Endothelial cell (in vitro differentiated cells): Measurements from ENCODE around the gene ARTN. TPM values are rescaled to one million over a fixed set of nuclear protein-coding genes. Genes with fewer than 3 reads are reported as not detected.

Experiments
- DNase-seq: peaks from one replicate; pipeline ENCODE4 v3.0.0; 2021; ENCODE audit warnings: low spot score
- H3K27ac Mint-ChIP-seq: one replicate; pipeline ENCODE4 v1.8.0; 2021; ENCODE audit warnings: mixed read lengths, inconsistent platforms; ENCODE audit not compliant: unreplicated experiment
- H3K27me3 Mint-ChIP-seq: one replicate; pipeline ENCODE4 v1.8.0; 2021; ENCODE audit warnings: mild to moderate bottlenecking, moderate library complexity, mixed read lengths, inconsistent platforms; ENCODE audit not compliant: unreplicated experiment
- H3K36me3 Mint-ChIP-seq: one replicate; pipeline ENCODE4 v1.8.0; 2021; ENCODE audit warnings: mild to moderate bottlenecking, low read depth, mixed read lengths, inconsistent platforms; ENCODE audit not compliant: unreplicated experiment
- H3K4me1 Mint-ChIP-seq: one replicate; pipeline ENCODE4 v1.8.0; 2021; ENCODE audit warnings: mild to moderate bottlenecking, mixed read lengths, inconsistent platforms; ENCODE audit not compliant: unreplicated experiment
- H3K4me3 Mint-ChIP-seq: one replicate; pipeline ENCODE4 v1.8.0; 2021; ENCODE audit warnings: mild to moderate bottlenecking, mixed read lengths, inconsistent platforms; ENCODE audit not compliant: unreplicated experiment
- H3K9me3 Mint-ChIP-seq: one replicate; pipeline ENCODE4 v1.8.0; 2021; ENCODE audit warnings: mixed read lengths, inconsistent platforms; ENCODE audit not compliant: unreplicated experiment
- CTCF ChIP-seq: fragments of 200-600 bp; sonication (generic); IDR thresholded peaks from one replicate; pipeline ENCODE4 v1.5.0; 2021; ENCODE audit warnings: antibody characterized with exemption; ENCODE audit not compliant: unreplicated experiment
- total RNA-seq: library from RNA; stranded (reverse); fragmentation: NEBNext Ultra II Directional; extraction: Animal tissue kit (Norgen Biotek cat#: 25700); gene quantifications from one replicate; pipeline ENCODE4 v1.2.1, GENCODE V29; 2021; ENCODE audit not compliant: unreplicated experiment

ARTN gene
- total RNA-seq, 1 donor from 2014 or later = 0.67 TPM

GRCh38 chr1:43898981-43899380, 34.6 kb upstream of the ARTN start:
- H3K27ac Mint-ChIP-seq = no peak overlapping the region
- no peak overlapping the region for H3K4me3 Mint-ChIP-seq
- peaks cover 22% of the 10 kb centered on the region for H3K27me3 Mint-ChIP-seq
- DNase-seq = no peak
- H3K9me3 Mint-ChIP-seq = no peaks in the 10 kb centered on the region
- peaks cover 49% of the 10 kb centered on the region for H3K4me1 Mint-ChIP-seq
- peaks cover 3% of the 10 kb centered on the region for H3K36me3 Mint-ChIP-seq
- TF ChIP-seq CTCF = no peak

- Mint-ChIP-seq H3K36me3 (peaks cover 8% of the 10 kb centered on the region), H3K27me3 (peaks cover 19% of the 10 kb centered on the region), H3K4me3 (no peak overlapping the region), H3K4me1 (peaks cover 41% of the 10 kb centered on the region), H3K27ac (no peak overlapping the region), H3K9me3 (no peaks in the 10 kb centered on the region)
- DNase-seq = no peak
- no peak for TF ChIP-seq CTCF
These were observed 33.2 kb upstream of the ARTN start for GRCh38 chr1:43900386-43900785.

GRCh38 chr1:43901196-43901961, 32.2 kb upstream of the ARTN start:
- Mint-ChIP-seq H3K4me1 (peaks cover 35% of the 10 kb centered on the region), H3K9me3 (peaks cover under 1% of the 10 kb centered on the region), H3K27ac (peak overlapping the region; percentile 40), H3K27me3 (peaks cover 21% of the 10 kb centered on the region), H3K4me3 (peak overlapping the region; percentile 16), H3K36me3 (peaks cover 9% of the 10 kb centered on the region)
- no peak for TF ChIP-seq CTCF
- DNase-seq = no peak

- Mint-ChIP-seq H3K27ac (no peak overlapping the region), H3K36me3 (peaks cover 17% of the 10 kb centered on the region), H3K27me3 (peaks cover 27% of the 10 kb centered on the region), H3K4me3 (no peak overlapping the region), H3K4me1 (peaks cover 37% of the 10 kb centered on the region), H3K9me3 (peaks cover 8% of the 10 kb centered on the region)
- DNase-seq = no peak
- TF ChIP-seq CTCF = no peak
These were observed 31.4 kb upstream of the ARTN start for GRCh38 chr1:43902058-43902831.
